HL-60/S4 treated with retinoic acid at 250 ng/mL for 4 days and 3 days (cell line): ENCODE data around the gene ZNF546.
"Not testable (repeated sequence)": the region's sequence is repeated elsewhere in the genome, so short reads cannot be mapped to it uniquely, and the experiment has no call there.

Source experiments
- in situ Hi-C: fragments of 300-500 bp; cut with MboI; formaldehyde crosslinking; loops from 2 replicates; pipeline ENCODE4 v1.7.0; 2022; ENCODE audit warnings: low sequenced_read_pairs

ZNF546 gene

GRCh38 chr19:39996811-39997637, at the start of gene ZNF546:
TSS of gene ZNF546 (plus strand) at chr19:39997060. CDS start at chr19:39998327, 1,267 bp downstream.
- in situ Hi-C loops, result no loop called here

GRCh38 chr19:39949026-39949747, 47.7 kb upstream of the ZNF546 start:
- in situ Hi-C loops, result no loop called here

GRCh38 chr19:39951065-39951650, 45.7 kb upstream of the ZNF546 start:
- in situ Hi-C loops, result no loop called here

GRCh38 chr19:39951686-39952085, 45.2 kb upstream of the ZNF546 start:
- in situ Hi-C loops, result no loop called here

- in situ Hi-C loops, result no loop called here
Measured at GRCh38 chr19:39953915-39954314, 42.9 kb upstream of the ZNF546 start.

- in situ Hi-C loops, result not testable (repeated sequence)
Measured at GRCh38 chr19:39957886-39958285, 39.0 kb upstream of the ZNF546 start.

- in situ Hi-C loops, result not testable (repeated sequence)
Measured at GRCh38 chr19:39958942-39959341, 37.9 kb upstream of the ZNF546 start.

GRCh38 chr19:39959407-39959806, 37.5 kb upstream of the ZNF546 start:
- in situ Hi-C loops, result not testable (repeated sequence)

- in situ Hi-C loops, result no loop called here
Measured at GRCh38 chr19:39963898-39964297, 33.0 kb upstream of the ZNF546 start.

- in situ Hi-C loops, result no loop called here
Measured at GRCh38 chr19:39966617-39967016, 30.2 kb upstream of the ZNF546 start.

GRCh38 chr19:39967561-39967960, 29.3 kb upstream of the ZNF546 start:
- in situ Hi-C loops, result no loop called here

GRCh38 chr19:39968789-39969188, 28.1 kb upstream of the ZNF546 start:
- in situ Hi-C loops, result no loop called here

- in situ Hi-C loops, result no loop called here
Measured at GRCh38 chr19:39969266-39969665, 27.6 kb upstream of the ZNF546 start.

GRCh38 chr19:39969681-39970424, 27.0 kb upstream of the ZNF546 start:
- in situ Hi-C loops, result no loop called here

GRCh38 chr19:39970425-39970674, 26.5 kb upstream of the ZNF546 start:
- in situ Hi-C loops, result no loop called here

- in situ Hi-C loops, result no loop called here
Measured at GRCh38 chr19:39970675-39971379, 26.0 kb upstream of the ZNF546 start, which contains the start of gene PSMC4. TSS of gene PSMC4 (plus strand) at chr19:39971165. CDS start at chr19:39971203, 38 bp downstream.

GRCh38 chr19:39971380-39972035, 25.4 kb upstream of the ZNF546 start:
- in situ Hi-C loops, result no loop called here

- in situ Hi-C loops, result no loop called here
Measured at GRCh38 chr19:39974377-39975155, 22.3 kb upstream of the ZNF546 start.

GRCh38 chr19:39982883-39983282, 14.0 kb upstream of the ZNF546 start:
- in situ Hi-C loops, result no loop called here
